Measurements from ENCODE around the gene AP1AR.

AP1AR gene

GRCh38 chr4:112222219-112222955 lies 9.2 kb upstream of the AP1AR start:
- DNase-seq (ENCODE audit: low read depth), result no peak

GRCh38 chr4:112225157-112225556 lies 6.4 kb upstream of the AP1AR start:
- DNase-seq (ENCODE audit: low read depth), result no peak

GRCh38 chr4:112230879-112231778 lies 458 bp upstream of the AP1AR start:
- DNase-seq (ENCODE audit: low read depth), result peak; percentile 95

- peak; percentile 68 for DNase-seq (ENCODE audit: low read depth)
Measured at GRCh38 chr4:112234952-112235609, 3.5 kb downstream of the AP1AR start.

GRCh38 chr4:112236040-112236439 lies 4.5 kb downstream of the AP1AR start:
- DNase-seq (ENCODE audit: low read depth), result no peak

GRCh38 chr4:112238833-112239232 lies 7.2 kb downstream of the AP1AR start:
- no peak for DNase-seq (ENCODE audit: low read depth)

- no peak for DNase-seq (ENCODE audit: low read depth)
Measured at GRCh38 chr4:112245383-112245782, 13.8 kb downstream of the AP1AR start.

GRCh38 chr4:112247021-112247420 lies 15.4 kb downstream of the AP1AR start:
- no peak for DNase-seq (ENCODE audit: low read depth)

- no peak for DNase-seq (ENCODE audit: low read depth)
Measured at GRCh38 chr4:112251019-112251643, 19.5 kb downstream of the AP1AR start.

- DNase-seq (ENCODE audit: low read depth), result no peak
Measured at GRCh38 chr4:112252234-112252633, 20.6 kb downstream of the AP1AR start.

- no peak for DNase-seq (ENCODE audit: low read depth)
Measured at GRCh38 chr4:112253382-112254000, 21.9 kb downstream of the AP1AR start.

GRCh38 chr4:112257098-112257497 lies 25.5 kb downstream of the AP1AR start:
- DNase-seq (ENCODE audit: low read depth), result no peak

- DNase-seq (ENCODE audit: low read depth), result no peak
Measured at GRCh38 chr4:112266823-112267222, 35.2 kb downstream of the AP1AR start.

GRCh38 chr4:112270051-112270450 lies 38.5 kb downstream of the AP1AR start:
- no peak for DNase-seq (ENCODE audit: low read depth)

GRCh38 chr4:112270640-112271421 lies 39.2 kb downstream of the AP1AR start:
- DNase-seq (ENCODE audit: low read depth), result peak; percentile 43

GRCh38 chr4:112272292-112272691 lies 40.7 kb downstream of the AP1AR start:
- no peak for DNase-seq (ENCODE audit: low read depth)

- DNase-seq (ENCODE audit: low read depth), result no peak
Measured at GRCh38 chr4:112274959-112275358, 43.4 kb downstream of the AP1AR start.

- no peak for DNase-seq (ENCODE audit: low read depth)
Measured at GRCh38 chr4:112276113-112276512, 44.5 kb downstream of the AP1AR start.

- no peak for DNase-seq (ENCODE audit: low read depth)
Measured at GRCh38 chr4:112277220-112277619, 45.6 kb downstream of the AP1AR start.

- DNase-seq (ENCODE audit: low read depth), result no peak
Measured at GRCh38 chr4:112277705-112278448, 46.3 kb downstream of the AP1AR start.
